Sigmoid colon (tissue), 4 donors: ENCODE measurements around the gene KRT82.

ENCODE experiments used
- EP300 ChIP-seq, 4 donors: sonication (generic); formaldehyde crosslinking; IDR thresholded peaks; one replicate each; pipeline ENCODE4 v1.6.1; 2017; ENCODE audit warnings: antibody characterized with exemption in 4 of 4
- POLR2A ChIP-seq, 2 donors: fragments of 450-650 bp; IDR thresholded peaks; one replicate each; pipeline ENCODE4 v1.6.1; 2016; ENCODE audit warnings: antibody characterized with exemption in 2 of 2, mild to moderate bottlenecking in 2 of 2, moderate library complexity in 2 of 2
- TF ChIP-seq, protein P1 (sequence below), 4 experiments: fragments of 450-650 bp in 3 of 4; fragments of 200-600 bp in 1 of 4; IDR thresholded peaks; one replicate each; pipeline ENCODE4 v1.5.1; 2016 to 2019; ENCODE audit warnings: antibody characterized with exemption in 4 of 4, mild to moderate bottlenecking in 3 of 4, moderate library complexity in 2 of 4

DNA sequence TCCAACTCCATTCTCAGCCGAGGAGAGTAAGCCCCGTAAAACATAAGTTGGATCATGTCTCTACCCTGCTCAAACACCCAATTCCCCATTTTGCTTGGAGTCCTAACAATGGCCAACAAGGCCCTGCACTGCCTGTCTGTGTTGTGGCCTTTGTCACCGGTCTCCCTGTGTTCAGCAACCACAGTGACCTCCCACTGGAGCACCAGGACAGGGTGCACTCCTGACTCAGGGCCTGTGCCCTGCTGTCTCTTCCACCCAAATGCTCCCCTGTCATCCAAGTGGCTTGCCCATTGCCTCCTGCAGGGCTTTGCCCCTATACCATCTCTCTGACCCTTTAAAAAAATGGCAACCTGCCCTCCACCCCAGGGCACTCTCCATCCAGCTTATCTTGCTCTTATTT is 34.4 kb downstream of the KRT82 start:
- TF ChIP-seq EP300 (IDR thresholded peaks at IDR 0.05) (no peak), POLR2A (IDR thresholded peaks at IDR 0.05) (no peak)
- TF ChIP-seq, protein P1, sequence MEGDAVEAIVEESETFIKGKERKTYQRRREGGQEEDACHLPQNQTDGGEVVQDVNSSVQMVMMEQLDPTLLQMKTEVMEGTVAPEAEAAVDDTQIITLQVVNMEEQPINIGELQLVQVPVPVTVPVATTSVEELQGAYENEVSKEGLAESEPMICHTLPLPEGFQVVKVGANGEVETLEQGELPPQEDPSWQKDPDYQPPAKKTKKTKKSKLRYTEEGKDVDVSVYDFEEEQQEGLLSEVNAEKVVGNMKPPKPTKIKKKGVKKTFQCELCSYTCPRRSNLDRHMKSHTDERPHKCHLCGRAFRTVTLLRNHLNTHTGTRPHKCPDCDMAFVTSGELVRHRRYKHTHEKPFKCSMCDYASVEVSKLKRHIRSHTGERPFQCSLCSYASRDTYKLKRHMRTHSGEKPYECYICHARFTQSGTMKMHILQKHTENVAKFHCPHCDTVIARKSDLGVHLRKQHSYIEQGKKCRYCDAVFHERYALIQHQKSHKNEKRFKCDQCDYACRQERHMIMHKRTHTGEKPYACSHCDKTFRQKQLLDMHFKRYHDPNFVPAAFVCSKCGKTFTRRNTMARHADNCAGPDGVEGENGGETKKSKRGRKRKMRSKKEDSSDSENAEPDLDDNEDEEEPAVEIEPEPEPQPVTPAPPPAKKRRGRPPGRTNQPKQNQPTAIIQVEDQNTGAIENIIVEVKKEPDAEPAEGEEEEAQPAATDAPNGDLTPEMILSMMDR (IDR thresholded peaks at IDR 0.05): no peak
